Loucy (cell line): ENCODE data around the gene S100A9.

Experiments used
- CTCF ChIP-seq: fragments of 200-600 bp; sonication (generic); conservative IDR thresholded peaks from 2 replicates; pipeline ENCODE4 v1.5.1; 2014; ENCODE audit warnings: mild to moderate bottlenecking, antibody characterized with exemption, low read length
- EZH2phosphoT487 ChIP-seq: fragments of 200-600 bp; IDR thresholded peaks from 2 replicates; pipeline ENCODE4 v1.6.1; 2018; ENCODE audit warnings: antibody characterized with exemption, mild to moderate bottlenecking, moderate library complexity, borderline replicate concordance

GRCh38 chr1:153333902-153334301 is 23.8 kb upstream of the S100A9 start:
- TF ChIP-seq CTCF (no peak), EZH2phosphoT487 (no peak)
